SK-N-SH (cell line): ENCODE measurements around the gene WARS2. TPM values are rescaled to one million over a fixed set of nuclear protein-coding genes. Genes with fewer than 3 reads are reported as not detected.

ENCODE experiments used
- CTCF ChIA-PET: fragments of 300-600, 350-600 bp; formaldehyde crosslinking; extraction: SDS; loops from one replicate; lab custom pipeline; 2021; lab: Yijun Ruan, JAX
- POLR2A ChIA-PET: fragments of 350-600 bp; sonication (Branson Sonifier 250); formaldehyde crosslinking; extraction: SDS; loops from one replicate; lab custom pipeline; 2020; ENCODE audit warnings: antibody characterized with exemption, inconsistent platforms; lab: Yijun Ruan, JAX
- DNase-seq: peaks from one replicate; pipeline ENCODE4 v3.0.0; 2012
- H2AFZ ChIP-seq: fragments of 200-600 bp; sonication (generic); 2 replicates; pipeline ENCODE4 v1.8.1; 2016; ENCODE audit warnings: antibody characterized with exemption, mild to moderate bottlenecking, low read depth
- H3F3A ChIP-seq: fragments of 200-600 bp; sonication (generic); replicated peaks from 2 replicates; pipeline ENCODE3; 2016; ENCODE audit warnings: antibody characterized with exemption, mild to moderate bottlenecking; ENCODE audit not compliant: insufficient read depth
- H3K27ac ChIP-seq, 2 experiments: fragments of 200-500 bp in 1 of 2; fragments of 200-600 bp in 1 of 2; sonication (Bioruptor generic) in 1 of 2; sonication (generic), shearing (Covaris generic) in 1 of 2; 2 replicates each; pipeline versions ENCODE4 v1.5.1 to v1.6.1; 2014 to 2016; ENCODE audit warnings: low read depth in 2 of 2, inconsistent platforms in 1 of 2, low read length in 1 of 2, mild to moderate bottlenecking in 1 of 2, mixed read lengths in 1 of 2
- H3K27me3 ChIP-seq: fragments of 200-600 bp; sonication (generic), shearing (Covaris generic); 2 replicates; pipeline ENCODE4 v1.6.1; 2016; ENCODE audit warnings: mixed run types; ENCODE audit not compliant: insufficient read depth
- H3K36me3 ChIP-seq, 2 experiments: fragments of 200-500 bp in 1 of 2; fragments of 200-600 bp in 1 of 2; sonication (Bioruptor generic) in 1 of 2; sonication (generic) in 1 of 2; replicated peaks in 1 of 2; 2 replicates each; pipeline versions ENCODE3 to v1.5.1; 2014 to 2016; ENCODE audit warnings: low read length in 1 of 2, mild to moderate bottlenecking in 1 of 2; ENCODE audit not compliant: insufficient read depth in 2 of 2, control insufficient read depth in 1 of 2
- H3K4me1 ChIP-seq, 2 experiments: fragments of 200-500 bp in 1 of 2; fragments of 200-600 bp in 1 of 2; sonication (Bioruptor generic) in 1 of 2; sonication (generic), shearing (Covaris generic) in 1 of 2; 2 replicates each; pipeline versions ENCODE4 v1.5.1 to v1.6.1; 2014 to 2016; ENCODE audit warnings: low read depth in 1 of 2, low read length in 1 of 2, mixed run types in 1 of 2; ENCODE audit not compliant: insufficient read depth in 2 of 2, control insufficient read depth in 1 of 2
- H3K4me2 ChIP-seq: fragments of 200-600 bp; sonication (generic), shearing (Covaris generic); 2 replicates; pipeline ENCODE4 v1.6.1; 2017; ENCODE audit warnings: mixed run types
- H3K4me3 ChIP-seq, 2 experiments: fragments of 200-500 bp in 1 of 2; fragments of 200-600 bp in 1 of 2; sonication (Bioruptor generic) in 1 of 2; sonication (generic), shearing (Covaris generic) in 1 of 2; 2 replicates each; pipeline versions ENCODE4 v1.5.1 to v1.8.1; 2014 to 2016; ENCODE audit warnings: low read depth in 2 of 2, inconsistent platforms in 1 of 2, low read length in 1 of 2, mild to moderate bottlenecking in 1 of 2, mixed read lengths in 1 of 2, moderate library complexity in 1 of 2
- H3K79me2 ChIP-seq: fragments of 200-600 bp; sonication (generic); 2 replicates; pipeline ENCODE4 v1.8.1; 2017; ENCODE audit warnings: mild to moderate bottlenecking; ENCODE audit not compliant: insufficient read depth
- H3K9ac ChIP-seq: fragments of 200-600 bp; sonication (generic); 2 replicates; pipeline ENCODE4 v1.6.1; 2017; ENCODE audit warnings: mixed run types
- H3K9me2 ChIP-seq: fragments of 200-600 bp; sonication (generic); 2 replicates; pipeline ENCODE4 v1.6.1; 2017; ENCODE audit warnings: mixed run types
- H3K9me3 ChIP-seq: fragments of 200-600 bp; sonication (generic); 2 replicates; pipeline ENCODE4 v1.6.1; 2017; ENCODE audit warnings: mixed run types, mild to moderate bottlenecking, moderate library complexity
- H4K20me1 ChIP-seq: fragments of 200-600 bp; sonication (generic); 2 replicates; pipeline ENCODE4 v1.6.1; 2017; ENCODE audit warnings: mild to moderate bottlenecking, mixed run types; ENCODE audit not compliant: insufficient read depth
- CHD2 ChIP-seq: fragments of 150-350 bp; IDR thresholded peaks from 2 replicates; pipeline ENCODE4 v1.6.1; 2018; ENCODE audit warnings: low read length; ENCODE audit not compliant: partially characterized antibody
- EP300 ChIP-seq, 2 experiments: IDR thresholded peaks; 2 replicates each; pipeline versions ENCODE4 v1.4.0 to v1.6.1; 2012; ENCODE audit warnings: borderline replicate concordance in 1 of 2, low read depth in 1 of 2, low read length in 1 of 2
- EZH2phosphoT487 ChIP-seq: fragments of 200-600 bp; sonication (generic); IDR thresholded peaks from 2 replicates; pipeline ENCODE4 v1.6.1; 2017; ENCODE audit warnings: low read depth, mixed run types, mild to moderate bottlenecking, antibody characterized with exemption, moderate library complexity, borderline replicate concordance
- FOSL2 ChIP-seq: IDR thresholded peaks from 2 replicates; pipeline ENCODE4 v1.4.0; 2012; ENCODE audit warnings: low read depth, mild to moderate bottlenecking, moderate library complexity, borderline replicate concordance
- FOXM1 ChIP-seq: IDR thresholded peaks from 2 replicates; pipeline ENCODE4 v1.4.0; 2012; ENCODE audit warnings: low read depth, mild to moderate bottlenecking
- GABPA ChIP-seq: IDR thresholded peaks from 2 replicates; pipeline ENCODE4 v1.4.0; 2012; ENCODE audit warnings: low read depth, mild to moderate bottlenecking
- JUND ChIP-seq: IDR thresholded peaks from 2 replicates; pipeline ENCODE4 v1.4.0; 2012
- NFIC ChIP-seq: IDR thresholded peaks from 2 replicates; pipeline ENCODE4 v1.4.0; 2012; ENCODE audit warnings: borderline replicate concordance
- RAD21 ChIP-seq: IDR thresholded peaks from 2 replicates; pipeline ENCODE4 v1.6.1; 2012; ENCODE audit warnings: mild to moderate bottlenecking, low read length
- RCOR1 ChIP-seq: fragments of 150-350 bp; IDR thresholded peaks from 2 replicates; pipeline ENCODE4 v1.6.1; 2017; ENCODE audit warnings: antibody characterized with exemption, low read length
- RXRA ChIP-seq: IDR thresholded peaks from 2 replicates; pipeline ENCODE4 v1.4.0; 2012; ENCODE audit warnings: low read depth, mild to moderate bottlenecking, borderline replicate concordance
- SIN3A ChIP-seq: IDR thresholded peaks from 2 replicates; pipeline ENCODE4 v1.6.1; 2012; ENCODE audit warnings: low read depth, mild to moderate bottlenecking, low read length, moderate library complexity, borderline replicate concordance
- SMC3 ChIP-seq: IDR thresholded peaks from 2 replicates; pipeline ENCODE4 v1.6.1; 2012; ENCODE audit warnings: low read depth, low read length, improper control_type of control experiment
- TCF12 ChIP-seq: IDR thresholded peaks from 2 replicates; pipeline ENCODE4 v1.4.0; 2012
- WGBS: methylation state at CpG from one replicate; pipeline ENCODE4 v1.1.6; 2017; ENCODE audit warnings: low lambda C conversion rate; 5-methylcytosine and 5-hydroxymethylcytosine counted together
- polyA plus RNA-seq, 3 experiments: library from polyadenylated mRNA; depleted of rRNA; stranded (reverse); fragments of >200 nt; gene quantifications; 2 replicates each; pipeline ENCODE4 v1.2.3, GENCODE V29; 2012
- TF ChIP-seq, protein P1 (sequence below): IDR thresholded peaks from 2 replicates; pipeline ENCODE4 v1.4.0; 2012; ENCODE audit warnings: low read depth, borderline replicate concordance

WARS2 gene
- polyA plus RNA-seq, 1 of the 3 experiments (the other 2 are of a cell fraction) = 4.8 TPM

DNA sequence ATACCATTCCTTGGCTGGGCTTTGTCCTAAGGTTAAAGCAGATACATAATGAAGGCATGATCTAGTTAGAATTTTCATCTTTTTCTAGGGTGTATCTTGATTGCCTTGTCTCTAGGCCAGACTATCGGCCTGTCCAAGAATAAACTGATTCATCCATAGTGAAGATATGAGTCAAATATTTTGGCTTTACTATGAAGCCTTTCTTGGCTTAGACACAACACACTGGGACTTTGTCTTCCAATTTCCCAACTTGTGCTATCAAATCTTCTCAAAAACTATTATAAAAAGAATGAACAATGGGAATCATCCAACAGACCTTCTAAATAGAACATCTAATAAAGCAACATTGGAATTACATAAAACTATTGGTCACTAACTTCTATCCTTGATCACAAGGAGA, 64.8 kb downstream of the WARS2 start:
- H3K79me2 ChIP-seq = no peaks in the 10 kb centered on the region
- H3K4me2 ChIP-seq = no peak overlapping the region
- POLR2A ChIA-PET = interaction anchor here (0.7 kb wide), 1 partner anchor 1929 kb away, joined by 4 read pairs; no protein-coding TSS in a partner anchor

GRCh38 chr1:119071321-119071720, 69.1 kb downstream of the WARS2 start:
- no peak overlapping the region for H3K4me2 ChIP-seq
- ChIA-PET POLR2A (no interaction called here), CTCF (no interaction called here)

More for the DNA sequence above, 64.8 kb downstream of the WARS2 start:
- Histone ChIP-seq H3K9ac (no peak overlapping the region), H3K9me3 (0 out of 2 replicates have a peak, but pooled peaks cover 3% of the 10 kb centered on the region), H3K9me2 (no peaks in the 10 kb centered on the region), H3K4me3 (no peak overlapping the region), H3K4me1 (0 out of 4 replicates have a peak, but pooled peaks cover 0 to 5% of the 10 kb centered on the region in 2 experiments), H3K27ac (peak overlapping the region in 1 of 2 experiments; percentile 33; a peak in 1 of 4 replicates), H2AFZ (no peak overlapping the region), H3F3A (peaks cover 12% of the 10 kb centered on the region), H4K20me1 (no peaks in the 10 kb centered on the region), H3K36me3 (no peaks in the 10 kb centered on the region), H3K27me3 (no peaks in the 10 kb centered on the region)
- CTCF ChIA-PET = no interaction called here
- WGBS = 32% methylated on average over 1 of the region's 1 CpG
- DNase-seq = no peak
- TF ChIP-seq EP300 (IDR thresholded peaks at IDR 0.05; ENCODE audit: borderline replicate concordance in 1 of 2, low read depth in 1 of 2, low read length in 1 of 2) = peak in 1 of 2 experiments; percentile 16; a peak in 1 of 4 replicates
- peak; percentile 72 for TF ChIP-seq FOSL2
- no peak for TF ChIP-seq CHD2
- peak; percentile 62 for TF ChIP-seq JUND
- no peak for TF ChIP-seq TCF12
- TF ChIP-seq RXRA = no peak
- TF ChIP-seq EZH2phosphoT487 = no peak
- TF ChIP-seq, protein P1, sequence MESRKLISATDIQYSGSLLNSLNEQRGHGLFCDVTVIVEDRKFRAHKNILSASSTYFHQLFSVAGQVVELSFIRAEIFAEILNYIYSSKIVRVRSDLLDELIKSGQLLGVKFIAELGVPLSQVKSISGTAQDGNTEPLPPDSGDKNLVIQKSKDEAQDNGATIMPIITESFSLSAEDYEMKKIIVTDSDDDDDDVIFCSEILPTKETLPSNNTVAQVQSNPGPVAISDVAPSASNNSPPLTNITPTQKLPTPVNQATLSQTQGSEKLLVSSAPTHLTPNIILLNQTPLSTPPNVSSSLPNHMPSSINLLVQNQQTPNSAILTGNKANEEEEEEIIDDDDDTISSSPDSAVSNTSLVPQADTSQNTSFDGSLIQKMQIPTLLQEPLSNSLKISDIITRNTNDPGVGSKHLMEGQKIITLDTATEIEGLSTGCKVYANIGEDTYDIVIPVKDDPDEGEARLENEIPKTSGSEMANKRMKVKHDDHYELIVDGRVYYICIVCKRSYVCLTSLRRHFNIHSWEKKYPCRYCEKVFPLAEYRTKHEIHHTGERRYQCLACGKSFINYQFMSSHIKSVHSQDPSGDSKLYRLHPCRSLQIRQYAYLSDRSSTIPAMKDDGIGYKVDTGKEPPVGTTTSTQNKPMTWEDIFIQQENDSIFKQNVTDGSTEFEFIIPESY = no peak
- TF ChIP-seq SIN3A = no peak
- peak; percentile 60; the same call in 1 of the 2 replicates for TF ChIP-seq NFIC
- TF ChIP-seq FOXM1 = no peak
- no peak for TF ChIP-seq RAD21
- no peak for TF ChIP-seq RCOR1

More at GRCh38 chr1:119071321-119071720, 69.1 kb downstream of the WARS2 start:
- Histone ChIP-seq H2AFZ (no peak overlapping the region), H3K4me1 (peaks cover 0 to 9% of the 10 kb centered on the region in 2 experiments; a peak in 3 of 4 replicates), H3K36me3 (no peaks in the 10 kb centered on the region), H3K27me3 (no peaks in the 10 kb centered on the region), H3K9me3 (no peaks in the 10 kb centered on the region), H3K27ac (no peak overlapping the region), H3K4me3 (no peak overlapping the region), H3K79me2 (no peaks in the 10 kb centered on the region), H3K9ac (no peak overlapping the region), H3K9me2 (no peaks in the 10 kb centered on the region), H3F3A (peaks cover 12% of the 10 kb centered on the region), H4K20me1 (no peaks in the 10 kb centered on the region)
- WGBS = 94% methylated on average over 3 of the region's 3 CpGs
- no peak for TF ChIP-seq SMC3
- TF ChIP-seq GABPA = no peak
- no peak for DNase-seq
